GM19468 (cell line): Measurements from ENCODE around the gene THUMPD2.
"Not testable (repeated sequence)": the region's sequence is repeated elsewhere in the genome, so short reads cannot be mapped to it uniquely, and the experiment has no call there.

Experiments used
- ATAC-seq: cut with Tn5 transposase; IDR thresholded peaks from one replicate; pipeline ENCODE4 v1.9.1; 2021; ENCODE audit warnings: mild to moderate bottlenecking, moderate library complexity, moderate number of reproducible peaks; ENCODE audit not compliant: unreplicated experiment; ENCODE audit errors: extremely low read depth

Gene THUMPD2

GRCh38 chr2:39778775-39779340, at the start of gene THUMPD2:
Gene THUMPD2, minus strand, starts transcription at chr2:39779258. Its CDS starts 19 bp downstream, at chr2:39779239.
- no peak for ATAC-seq

GRCh38 chr2:39821871-39822270, 42.8 kb upstream of the THUMPD2 start:
- no peak for ATAC-seq

- no peak for ATAC-seq
Measured at GRCh38 chr2:39816845-39817244, 37.8 kb upstream of the THUMPD2 start.

GRCh38 chr2:39816428-39816827, 37.4 kb upstream of the THUMPD2 start:
- no peak for ATAC-seq

- no peak for ATAC-seq
Measured at GRCh38 chr2:39805936-39806608, 27.0 kb upstream of the THUMPD2 start.

GRCh38 chr2:39803839-39804238, 24.8 kb upstream of the THUMPD2 start:
- ATAC-seq, result no peak

- ATAC-seq, result no peak
Measured at GRCh38 chr2:39800752-39801151, 21.7 kb upstream of the THUMPD2 start.

GRCh38 chr2:39796134-39796533, 17.1 kb upstream of the THUMPD2 start:
- no peak for ATAC-seq

- ATAC-seq, result not testable (repeated sequence)
Measured at GRCh38 chr2:39790216-39790818, 11.3 kb upstream of the THUMPD2 start.

- no peak for ATAC-seq
Measured at GRCh38 chr2:39787950-39788349, 8.9 kb upstream of the THUMPD2 start.

- ATAC-seq, result no peak
Measured at GRCh38 chr2:39786761-39787522, 7.9 kb upstream of the THUMPD2 start.

GRCh38 chr2:39782591-39782990, 3.5 kb upstream of the THUMPD2 start:
- ATAC-seq, result no peak

GRCh38 chr2:39781697-39782096, 2.6 kb upstream of the THUMPD2 start:
- no peak for ATAC-seq

- ATAC-seq, result no peak
Measured at GRCh38 chr2:39780825-39781600, 2.0 kb upstream of the THUMPD2 start.

- ATAC-seq, result no peak
Measured at GRCh38 chr2:39779927-39780326, 869 bp upstream of the THUMPD2 start.

GRCh38 chr2:39779341-39779851, 338 bp upstream of the THUMPD2 start:
- no peak for ATAC-seq

- ATAC-seq, result no peak
Measured at GRCh38 chr2:39778233-39778632, 825 bp downstream of the THUMPD2 start.

- no peak for ATAC-seq
Measured at GRCh38 chr2:39772812-39773152, 6.3 kb downstream of the THUMPD2 start.

GRCh38 chr2:39772086-39772811, 6.8 kb downstream of the THUMPD2 start:
- ATAC-seq, result no peak
